ENCODE data around the gene KLK13.
A peak's percentile ranks its signal among the peaks of the same experiment; 100 is the strongest.

The KLK13 gene

GRCh38 chr19:51064534-51065220 is at the start of gene KLK13:
Gene KLK13, minus strand, starts transcription at chr19:51065092. Its CDS starts 25 bp downstream, at chr19:51065067.
- TF ChIP-seq CTCF (IDR thresholded peaks at IDR 0.05; ENCODE audit: low read depth, low read length) = no peak
- H3K4me3 ChIP-seq (ENCODE audit: low read depth, low read length) = no peak within 1 kb of the TSS

- no peak for TF ChIP-seq CTCF (IDR thresholded peaks at IDR 0.05; ENCODE audit: low read depth, low read length)
- H3K4me3 ChIP-seq (ENCODE audit: low read depth, low read length) = no peak overlapping the region
Measured at GRCh38 chr19:51114087-51114729, 49.3 kb upstream of the KLK13 start.

GRCh38 chr19:51111606-51112005 is 46.7 kb upstream of the KLK13 start:
- H3K4me3 ChIP-seq (ENCODE audit: low read depth, low read length) = no peak overlapping the region
- peak; percentile 38 for TF ChIP-seq CTCF (IDR thresholded peaks at IDR 0.05; ENCODE audit: low read depth, low read length)

GRCh38 chr19:51110666-51110971 is 45.7 kb upstream of the KLK13 start:
- TF ChIP-seq CTCF (IDR thresholded peaks at IDR 0.05; ENCODE audit: low read depth, low read length) = no peak
- no peak overlapping the region for H3K4me3 ChIP-seq (ENCODE audit: low read depth, low read length)

- H3K4me3 ChIP-seq (ENCODE audit: low read depth, low read length) = peak overlapping the region; percentile 87
- no peak for TF ChIP-seq CTCF (IDR thresholded peaks at IDR 0.05; ENCODE audit: low read depth, low read length)
Measured at GRCh38 chr19:51108805-51109146, 43.9 kb upstream of the KLK13 start.

GRCh38 chr19:51108066-51108804 is 43.3 kb upstream of the KLK13 start, which contains the start of gene CTU1:
Gene CTU1, minus strand, starts transcription at chr19:51108409. Its CDS starts 3,840 bp downstream, at chr19:51104569.
- TF ChIP-seq CTCF (IDR thresholded peaks at IDR 0.05; ENCODE audit: low read depth, low read length) = no peak
- H3K4me3 ChIP-seq (ENCODE audit: low read depth, low read length) = peak within 1 kb of the TSS; percentile 87

All from WI38 (cell line).